Measurements from ENCODE around the gene METTL24.

- TF ChIP-seq EZH2phosphoT487 (IDR thresholded peaks at IDR 0.05; ENCODE audit: insufficient read depth, low read depth) (no peak), EZH2 (IDR thresholded peaks at IDR 0.05; ENCODE audit: insufficient read depth, poor library complexity, severe bottlenecking) (no peak)
Measured at GRCh38 chr6:110327391-110327790, 30.8 kb downstream of the METTL24 start.
